ENCODE results near the gene UXS1.

The UXS1 gene

DNA sequence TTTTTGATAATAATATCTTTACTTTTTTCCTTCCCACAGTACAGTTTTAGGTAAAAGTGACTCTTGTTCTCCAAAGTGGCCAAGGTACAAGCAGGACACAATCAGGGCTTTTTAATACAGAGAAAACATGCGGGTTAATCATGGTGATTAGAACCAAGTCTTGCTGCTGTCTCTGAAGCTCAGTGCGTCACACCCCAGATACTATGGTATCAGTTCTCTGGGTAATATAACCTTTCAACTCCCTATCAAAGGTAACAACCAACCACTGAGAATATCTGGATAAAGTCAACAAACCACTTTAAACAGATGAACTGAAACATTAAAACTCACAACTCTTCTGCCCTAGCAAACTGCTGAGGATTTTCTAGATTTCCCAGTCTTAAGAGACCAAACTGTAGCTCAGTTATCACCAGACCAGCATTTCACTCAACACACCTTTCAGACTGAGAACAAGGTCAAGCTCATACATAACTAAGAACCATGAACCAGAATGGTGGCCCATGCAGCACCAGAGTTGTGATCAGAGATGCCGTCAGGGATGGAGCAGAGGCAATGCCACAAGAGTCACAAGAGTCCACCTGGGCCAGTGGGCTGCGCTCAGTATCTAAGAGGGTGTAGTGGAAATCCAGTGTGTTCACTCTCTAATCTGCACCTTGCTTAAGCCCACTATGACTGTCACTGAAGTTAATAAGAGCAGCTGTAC lies 103.0 kb downstream of the UXS1 start:
- TF ChIP-seq L3MBTL2 (conservative IDR thresholded peaks at IDR 0.05), result no peak
- no peak for TF ChIP-seq NFRKB (IDR thresholded peaks at IDR 0.05)
- TF ChIP-seq FOXK2 (IDR thresholded peaks at IDR 0.05), result no peak
- no peak for TF ChIP-seq LEF1 (IDR thresholded peaks at IDR 0.05; ENCODE audit: borderline replicate concordance)
- TF ChIP-seq, protein P1, sequence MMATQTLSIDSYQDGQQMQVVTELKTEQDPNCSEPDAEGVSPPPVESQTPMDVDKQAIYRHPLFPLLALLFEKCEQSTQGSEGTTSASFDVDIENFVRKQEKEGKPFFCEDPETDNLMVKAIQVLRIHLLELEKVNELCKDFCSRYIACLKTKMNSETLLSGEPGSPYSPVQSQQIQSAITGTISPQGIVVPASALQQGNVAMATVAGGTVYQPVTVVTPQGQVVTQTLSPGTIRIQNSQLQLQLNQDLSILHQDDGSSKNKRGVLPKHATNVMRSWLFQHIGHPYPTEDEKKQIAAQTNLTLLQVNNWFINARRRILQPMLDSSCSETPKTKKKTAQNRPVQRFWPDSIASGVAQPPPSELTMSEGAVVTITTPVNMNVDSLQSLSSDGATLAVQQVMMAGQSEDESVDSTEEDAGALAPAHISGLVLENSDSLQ (IDR thresholded peaks at IDR 0.05), result no peak
- TF ChIP-seq SUZ12 (IDR thresholded peaks at IDR 0.05), result no peak
- no peak for TF ChIP-seq ARNT (IDR thresholded peaks at IDR 0.05)
- no peak for TF ChIP-seq ELF4 (IDR thresholded peaks at IDR 0.05)
- TF ChIP-seq CTBP1 (IDR thresholded peaks at IDR 0.05; ENCODE audit: borderline replicate concordance), result no peak
- TF ChIP-seq SP1 (IDR thresholded peaks at IDR 0.05), result no peak
- no peak for TF ChIP-seq FOXM1 (IDR thresholded peaks at IDR 0.05; ENCODE audit: borderline replicate concordance)
- no peak for TF ChIP-seq HDGF (IDR thresholded peaks at IDR 0.05; ENCODE audit: borderline replicate concordance)
- no peak for DNase-seq (ENCODE audit: extremely low spot score)
- POLR2A ChIA-PET, result no interaction called here
- CTCF ChIA-PET, result no interaction called here

DNA sequence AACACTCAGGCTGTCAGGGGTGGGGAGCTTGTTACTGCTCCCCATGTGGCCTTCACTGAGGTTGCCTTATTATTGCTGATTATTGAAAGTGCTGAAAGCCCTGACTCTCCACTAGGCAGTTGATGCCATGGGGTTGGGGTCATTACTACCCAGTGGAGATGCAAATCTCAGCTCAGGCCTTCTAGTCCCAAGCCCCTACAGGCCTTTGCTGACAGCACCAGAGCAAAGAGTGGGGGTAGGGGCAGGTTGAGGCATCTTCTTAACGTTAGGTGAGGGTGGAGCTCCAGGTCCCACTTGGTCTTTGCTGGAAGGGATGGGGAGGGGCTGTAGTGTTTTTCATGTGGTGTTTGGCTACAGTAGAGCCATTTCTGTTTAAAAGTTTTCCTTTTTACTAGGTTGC lies 104.5 kb downstream of the UXS1 start:
- TF ChIP-seq CTBP1 (IDR thresholded peaks at IDR 0.05; ENCODE audit: borderline replicate concordance), result no peak
- TF ChIP-seq SUZ12 (IDR thresholded peaks at IDR 0.05), result no peak
- TF ChIP-seq LEF1 (IDR thresholded peaks at IDR 0.05; ENCODE audit: borderline replicate concordance), result no peak
- TF ChIP-seq TARDBP (IDR thresholded peaks at IDR 0.05), result no peak
- no peak for TF ChIP-seq SP1 (IDR thresholded peaks at IDR 0.05)
- no peak for TF ChIP-seq FOXM1 (IDR thresholded peaks at IDR 0.05; ENCODE audit: borderline replicate concordance)
- TF ChIP-seq HDGF (IDR thresholded peaks at IDR 0.05; ENCODE audit: borderline replicate concordance), result no peak
- no peak for TF ChIP-seq ELF4 (IDR thresholded peaks at IDR 0.05)
- CTCF ChIA-PET, result no interaction called here
- POLR2A ChIA-PET, result no interaction called here
- no peak for DNase-seq (ENCODE audit: extremely low spot score)

DNA sequence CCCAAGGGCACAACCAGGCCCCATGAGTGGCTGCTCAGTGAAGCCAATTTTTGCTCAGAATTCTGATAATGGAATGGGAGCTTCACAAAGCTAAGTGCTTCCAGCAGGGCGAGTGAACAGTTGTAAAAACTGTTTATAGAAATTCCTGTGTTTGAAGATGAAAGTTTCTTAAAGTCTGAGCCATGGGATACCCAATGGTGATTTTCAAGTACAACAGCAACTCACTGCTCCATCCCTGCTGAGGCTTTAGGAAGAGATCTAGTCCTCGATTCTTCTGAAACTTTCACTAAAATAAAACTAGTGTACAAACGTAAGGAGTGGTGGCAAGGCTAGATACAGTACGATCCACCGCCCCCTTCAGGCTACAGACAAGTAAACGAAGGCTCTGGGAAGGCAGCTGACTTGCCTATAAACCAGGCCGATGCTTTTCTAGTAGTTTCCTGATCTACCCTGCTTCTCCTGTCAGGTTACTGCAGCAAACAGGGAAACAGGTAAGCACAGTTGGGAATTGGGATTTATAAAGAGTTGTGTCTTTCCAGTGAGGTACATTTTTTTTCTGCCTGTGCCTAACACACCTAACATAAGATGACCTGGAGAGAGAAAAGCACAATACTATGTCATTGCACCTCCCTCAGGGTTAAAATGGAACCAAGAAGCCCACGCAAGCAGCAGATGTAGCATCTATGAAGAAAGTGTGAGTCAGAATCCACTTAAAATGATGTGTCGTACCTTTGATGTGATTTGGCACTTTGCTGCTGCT lies 108.7 kb downstream of the UXS1 start:
- POLR2A ChIA-PET, result no interaction called here
- DNase-seq (ENCODE audit: extremely low spot score), result peak; percentile 13
- TF ChIP-seq LEF1 (IDR thresholded peaks at IDR 0.05; ENCODE audit: borderline replicate concordance) (no peak), HDGF (IDR thresholded peaks at IDR 0.05; ENCODE audit: borderline replicate concordance) (no peak), FOXM1 (IDR thresholded peaks at IDR 0.05; ENCODE audit: borderline replicate concordance) (no peak), BHLHE40 (IDR thresholded peaks at IDR 0.05; ENCODE audit: borderline replicate concordance) (no peak), ELF4 (IDR thresholded peaks at IDR 0.05) (no peak), TARDBP (IDR thresholded peaks at IDR 0.05) (no peak), L3MBTL2 (conservative IDR thresholded peaks at IDR 0.05) (no peak), FOXK2 (IDR thresholded peaks at IDR 0.05) (no peak), CTBP1 (IDR thresholded peaks at IDR 0.05; ENCODE audit: borderline replicate concordance) (no peak), ZNF384 (IDR thresholded peaks at IDR 0.05) (no peak), NFRKB (IDR thresholded peaks at IDR 0.05) (no peak), SP1 (IDR thresholded peaks at IDR 0.05) (no peak), FOXA1 (IDR thresholded peaks at IDR 0.05) (no peak), SUZ12 (IDR thresholded peaks at IDR 0.05) (no peak), ARNT (IDR thresholded peaks at IDR 0.05) (no peak)
- TF ChIP-seq, protein P1 (IDR thresholded peaks at IDR 0.05), result no peak
- CTCF ChIA-PET, result interaction anchor here (0.5 kb wide), 1 partner anchor 432 kb away, joined by 4 read pairs; no protein-coding TSS in a partner anchor

DNA sequence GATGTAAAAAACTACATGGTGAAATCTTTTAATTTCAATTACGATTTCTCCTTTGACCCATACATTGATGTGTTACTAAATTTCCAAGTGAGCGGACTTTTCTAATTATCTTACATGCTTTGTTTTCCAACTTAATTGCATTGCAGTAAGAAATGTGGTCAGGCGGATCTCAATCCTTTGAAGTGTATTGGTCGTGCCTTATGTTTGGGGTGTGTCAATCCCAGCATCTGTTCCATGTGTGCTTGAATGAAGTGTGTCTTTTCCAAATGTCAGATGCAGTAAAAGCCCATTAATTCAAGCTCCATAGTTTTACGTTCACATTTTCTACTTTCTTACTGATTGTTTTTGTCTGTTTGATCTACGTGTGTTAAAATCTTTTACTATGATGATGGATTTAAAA lies 113.1 kb downstream of the UXS1 start:
- TF ChIP-seq CTBP1 (IDR thresholded peaks at IDR 0.05; ENCODE audit: borderline replicate concordance) (no peak), NFRKB (IDR thresholded peaks at IDR 0.05) (no peak), FOXM1 (IDR thresholded peaks at IDR 0.05; ENCODE audit: borderline replicate concordance) (no peak)
- CTCF ChIA-PET, result no interaction called here
- DNase-seq (ENCODE audit: extremely low spot score), result no peak
- POLR2A ChIA-PET, result no interaction called here

DNA sequence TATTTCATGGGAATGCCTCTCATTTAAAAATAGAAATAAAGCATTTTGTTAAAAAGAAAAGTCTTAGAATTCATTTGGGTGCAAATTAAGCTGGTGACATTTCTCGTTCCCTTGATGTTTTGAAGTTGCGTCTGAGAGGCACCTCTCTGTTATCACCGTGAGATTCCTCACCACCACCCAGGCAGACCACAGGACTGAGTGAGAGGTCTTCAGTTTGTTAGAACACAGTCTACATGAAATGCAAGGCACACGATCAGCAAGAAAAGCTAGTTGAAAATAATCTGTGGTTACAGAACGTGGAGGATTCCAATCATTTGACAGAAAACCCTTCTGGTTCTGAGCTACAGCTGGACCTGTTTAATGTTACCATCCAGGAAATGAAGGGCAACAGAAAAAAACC lies 116.0 kb downstream of the UXS1 start:
- TF ChIP-seq CTBP1 (IDR thresholded peaks at IDR 0.05; ENCODE audit: borderline replicate concordance) (no peak), TARDBP (IDR thresholded peaks at IDR 0.05) (no peak), FOXA1 (IDR thresholded peaks at IDR 0.05) (no peak), ZNF384 (IDR thresholded peaks at IDR 0.05) (no peak), BHLHE40 (IDR thresholded peaks at IDR 0.05; ENCODE audit: borderline replicate concordance) (no peak), ELF4 (IDR thresholded peaks at IDR 0.05) (no peak), FOXM1 (IDR thresholded peaks at IDR 0.05; ENCODE audit: borderline replicate concordance) (no peak), SUZ12 (IDR thresholded peaks at IDR 0.05) (no peak), SP1 (IDR thresholded peaks at IDR 0.05) (no peak), HDGF (IDR thresholded peaks at IDR 0.05; ENCODE audit: borderline replicate concordance) (no peak), NFRKB (IDR thresholded peaks at IDR 0.05) (no peak), L3MBTL2 (conservative IDR thresholded peaks at IDR 0.05) (no peak), FOXK2 (IDR thresholded peaks at IDR 0.05) (no peak), ARNT (IDR thresholded peaks at IDR 0.05) (no peak), LEF1 (IDR thresholded peaks at IDR 0.05; ENCODE audit: borderline replicate concordance) (no peak)
- TF ChIP-seq, protein P1 (IDR thresholded peaks at IDR 0.05), result no peak
- no peak for DNase-seq (ENCODE audit: extremely low spot score)
- ChIA-PET CTCF (no interaction called here), POLR2A (no interaction called here)

DNA sequence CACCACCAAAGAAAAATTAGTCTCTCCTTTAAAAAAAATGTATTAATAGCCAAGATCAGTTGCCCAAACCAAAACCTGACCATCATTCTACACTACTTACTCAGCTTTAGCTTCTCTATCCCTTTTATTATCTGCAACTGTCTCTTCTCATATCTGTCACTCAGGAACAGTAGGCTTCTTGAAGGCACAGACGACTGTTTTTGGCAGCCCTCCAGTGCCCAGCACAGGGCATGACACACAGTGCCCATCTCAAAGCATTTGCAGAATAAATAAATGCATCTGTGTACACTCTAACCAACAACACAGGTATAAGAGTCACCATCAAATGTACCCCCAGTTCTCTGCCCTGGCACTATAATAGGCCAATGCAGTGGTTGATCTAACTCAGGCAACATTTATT lies 117.2 kb downstream of the UXS1 start:
- no peak for DNase-seq (ENCODE audit: extremely low spot score)
- TF ChIP-seq SUZ12 (IDR thresholded peaks at IDR 0.05) (no peak), FOXA1 (IDR thresholded peaks at IDR 0.05) (no peak)
- TF ChIP-seq, protein P1 (IDR thresholded peaks at IDR 0.05), result no peak
- CTCF ChIA-PET, result no interaction called here
- POLR2A ChIA-PET, result no interaction called here

All from HEK293T (cell line).